IMR-90 (cell line): Measurements from ENCODE around the gene CAPS. TPM values are rescaled to one million over a fixed set of nuclear protein-coding genes. Genes with fewer than 3 reads are reported as not detected.

ENCODE experiments used
- ATAC-seq: fragments of 200-7000 bp; cut with Tn5 transposase; 2 replicates; pipeline ENCODE4 v1.9.1; 2020; ENCODE audit warnings: low read depth, mild to moderate bottlenecking, moderate library complexity
- BruUV-seq: library from RNA; stranded (reverse); fragments of 400-500 nt; replicated peaks from 2 replicates; lab custom pipeline; 2021; lab: Mats Ljungman, UMichigan
- CTCF ChIA-PET: fragments of 300-600 bp; formaldehyde crosslinking; extraction: SDS; loops from one replicate; lab custom pipeline; 2021; ENCODE audit warnings: antibody characterized with exemption; lab: Yijun Ruan, JAX
- POLR2A ChIA-PET: fragments of 300-600 bp; sonication (Branson Sonifier 250); formaldehyde crosslinking; loops from one replicate; lab custom pipeline; 2022; ENCODE audit warnings: antibody characterized with exemption; ENCODE audit not compliant: unreplicated experiment; lab: Charles Lee
- DNase-seq: peaks from one replicate; pipeline ENCODE4 v3.0.0; 2013
- H2AFZ ChIP-seq: replicated peaks from 2 replicates; pipeline ENCODE3; 2013; ENCODE audit warnings: low read length, mild to moderate bottlenecking; ENCODE audit not compliant: poor library complexity
- H2AK5ac ChIP-seq: 2 replicates; pipeline ENCODE4 v1.6.1; 2013; ENCODE audit warnings: low read depth, low read length, inconsistent platforms
- H2AK9ac ChIP-seq: replicated peaks from 2 replicates; pipeline ENCODE3; 2013; ENCODE audit warnings: mild to moderate bottlenecking, low read depth, low read length, moderate library complexity; ENCODE audit not compliant: poor library complexity
- H2BK120ac ChIP-seq: 2 replicates; pipeline ENCODE4 v1.6.1; 2013; ENCODE audit warnings: low read depth, low read length, inconsistent platforms
- H2BK15ac ChIP-seq: 3 replicates; pipeline ENCODE4 v1.6.1; 2013; ENCODE audit warnings: low read depth, low read length, inconsistent platforms
- H2BK20ac ChIP-seq: 2 replicates; pipeline ENCODE4 v1.6.1; 2013; ENCODE audit warnings: low read depth, mild to moderate bottlenecking, inconsistent platforms, low read length, moderate library complexity
- H2BK5ac ChIP-seq: 2 replicates; pipeline ENCODE4 v1.6.1; 2013; ENCODE audit warnings: mild to moderate bottlenecking, low read depth, low read length, inconsistent platforms; ENCODE audit not compliant: poor library complexity, severe bottlenecking
- H3K14ac ChIP-seq: replicated peaks from 2 replicates; pipeline ENCODE4 v1.6.1; 2013; ENCODE audit warnings: low read depth, low read length, inconsistent platforms
- H3K18ac ChIP-seq: 2 replicates; pipeline ENCODE4 v1.6.1; 2013; ENCODE audit warnings: low read depth, low read length, control low read depth
- H3K23ac ChIP-seq: 2 replicates; pipeline ENCODE4 v1.6.1; 2013; ENCODE audit warnings: low read depth, low read length, inconsistent platforms
- H3K27ac ChIP-seq: 2 replicates; pipeline ENCODE4 v1.5.1; 2013; ENCODE audit warnings: mild to moderate bottlenecking, control low read depth, low read length; ENCODE audit not compliant: insufficient read depth
- H3K27me3 ChIP-seq: 2 replicates; pipeline ENCODE4 v1.6.1; 2013; ENCODE audit warnings: low read length; ENCODE audit not compliant: control insufficient read depth, insufficient read depth
- H3K36me3 ChIP-seq: 2 replicates; pipeline ENCODE4 v1.6.1; 2013; ENCODE audit warnings: low read length, mixed read lengths; ENCODE audit not compliant: control insufficient read depth, insufficient read depth
- H3K4ac ChIP-seq: 2 replicates; pipeline ENCODE4 v1.6.1; 2013; ENCODE audit warnings: low read depth, low read length, inconsistent platforms
- H3K4me1 ChIP-seq: 2 replicates; pipeline ENCODE4 v1.6.1; 2013; ENCODE audit warnings: low read length, mixed read lengths; ENCODE audit not compliant: control insufficient read depth, insufficient read depth
- H3K4me2 ChIP-seq: 2 replicates; pipeline ENCODE4 v1.6.1; 2013; ENCODE audit warnings: low read depth, mild to moderate bottlenecking, control low read depth, low read length, moderate library complexity
- H3K4me3 ChIP-seq: 2 replicates; pipeline ENCODE4 v1.5.1; 2013; ENCODE audit warnings: low read depth, mild to moderate bottlenecking, control low read depth, low read length, moderate library complexity; ENCODE audit not compliant: insufficient read depth
- H3K56ac ChIP-seq: 2 replicates; pipeline ENCODE4 v1.6.1; 2013; ENCODE audit warnings: low read length, inconsistent platforms; ENCODE audit not compliant: insufficient read depth; ENCODE audit errors: extremely low read depth
- H3K79me1 ChIP-seq, 2 experiments: 2 replicates each; pipeline ENCODE4 v1.6.1; 2013; ENCODE audit warnings: low read length in 2 of 2, inconsistent platforms in 1 of 2, low read depth in 1 of 2
- H3K9ac ChIP-seq: 2 replicates; pipeline ENCODE4 v1.6.1; 2013; ENCODE audit warnings: low read depth, low read length, control low read depth
- H3K9me1 ChIP-seq: 2 replicates; pipeline ENCODE4 v1.6.1; 2013; ENCODE audit warnings: low read length, inconsistent platforms; ENCODE audit not compliant: insufficient read depth
- H3K9me3 ChIP-seq: 2 replicates; pipeline ENCODE4 v1.6.1; 2013; ENCODE audit warnings: low read length; ENCODE audit not compliant: control insufficient read depth, insufficient read depth
- H4K20me1 ChIP-seq: 2 replicates; pipeline ENCODE4 v1.6.1; 2013; ENCODE audit warnings: low read length, inconsistent platforms; ENCODE audit not compliant: insufficient read depth
- H4K5ac ChIP-seq: 2 replicates; pipeline ENCODE4 v1.6.1; 2013; ENCODE audit warnings: mild to moderate bottlenecking, low read depth, low read length, control low read depth
- H4K8ac ChIP-seq, 2 experiments: 2 replicates each; pipeline ENCODE4 v1.6.1; 2013; ENCODE audit warnings: low read depth in 2 of 2, low read length in 2 of 2, control low read depth in 1 of 2, inconsistent platforms in 1 of 2
- H4K91ac ChIP-seq: 2 replicates; pipeline ENCODE4 v1.6.1; 2013; ENCODE audit warnings: low read depth, low read length, inconsistent platforms; ENCODE audit not compliant: insufficient read depth
- BHLHE40 ChIP-seq: fragments of 150-350 bp; IDR thresholded peaks from 2 replicates; pipeline ENCODE4 v1.6.1; 2016; ENCODE audit warnings: mild to moderate bottlenecking, low read depth, low read length
- CEBPB ChIP-seq: IDR thresholded peaks from 2 replicates; pipeline ENCODE4 v1.6.1; 2012; ENCODE audit warnings: low read depth, low read length, improper control_type of control experiment
- MAFK ChIP-seq: IDR thresholded peaks from 2 replicates; pipeline ENCODE4 v1.6.1; 2012; ENCODE audit warnings: low read depth, low read length, improper control_type of control experiment
- MAZ ChIP-seq: IDR thresholded peaks from 2 replicates; pipeline ENCODE4 v1.6.1; 2012; ENCODE audit warnings: low read depth, mild to moderate bottlenecking, low read length, improper control_type of control experiment, moderate library complexity, borderline replicate concordance
- MXI1 ChIP-seq: IDR thresholded peaks from 2 replicates; pipeline ENCODE4 v1.6.1; 2012; ENCODE audit warnings: low read depth, mild to moderate bottlenecking, low read length, moderate library complexity, borderline replicate concordance
- NFE2L2 ChIP-seq: fragments of 150-350 bp; IDR thresholded peaks from 2 replicates; pipeline ENCODE4 v1.6.1; 2016; ENCODE audit warnings: low read depth, mild to moderate bottlenecking, low read length
- POLR2A ChIP-seq: IDR thresholded peaks from 2 replicates; pipeline ENCODE4 v1.6.1; 2012; ENCODE audit warnings: mild to moderate bottlenecking, low read depth, low read length
- RCOR1 ChIP-seq: IDR thresholded peaks from 2 replicates; pipeline ENCODE4 v1.6.1; 2012; ENCODE audit warnings: mild to moderate bottlenecking, low read length, improper control_type of control experiment; ENCODE audit not compliant: insufficient replicate concordance
- RFX5 ChIP-seq: IDR thresholded peaks from 2 replicates; pipeline ENCODE4 v1.8.0; 2012; ENCODE audit warnings: low read depth, mild to moderate bottlenecking, low read length, moderate library complexity
- SMC3 ChIP-seq: fragments of 150-350 bp; IDR thresholded peaks from 2 replicates; pipeline ENCODE4 v1.6.1; 2016; ENCODE audit warnings: low read depth, mild to moderate bottlenecking, antibody characterized with exemption, low read length, moderate library complexity
- WGBS, 2 experiments: methylation state at CpG; one replicate each; pipeline versions ENCODE4 v1.1.5 to v1.1.7; 2013; ENCODE audit warnings: missing lambda C conversion rate in 2 of 2; ENCODE audit not compliant: insufficient read length in 1 of 2; ENCODE audit errors: extremely low coverage in 2 of 2; 5-methylcytosine and 5-hydroxymethylcytosine counted together
- dilution Hi-C: fragments of 300-500 bp; cut with HindIII; formaldehyde crosslinking; loops from one replicate; pipeline ENCODE4 v1.14.3; 2018; ENCODE audit warnings: low sequenced_read_pairs; ENCODE audit not compliant: unreplicated experiment
- in situ Hi-C: fragments of 300-500 bp; cut with MboI; formaldehyde crosslinking; loops from 3 replicates; pipeline ENCODE4 v1.14.3; 2019; ENCODE audit warnings: low sequenced_read_pairs, inconsistent platforms, mixed read lengths
- intact Hi-C: fragments of 100-400 bp; cut with micrococcal nuclease; formaldehyde crosslinking; loops from 2 replicates; pipeline ENCODE4 v1.10.0; 2022
- polyA plus RNA-seq, 3 experiments: library from polyadenylated mRNA; depleted of rRNA; stranded (reverse); fragments of >200 nt; gene quantifications; 2 replicates each; pipeline ENCODE4 v1.2.3, GENCODE V29; 2012; ENCODE audit warnings: low replicate concordance in 1 of 3
- total RNA-seq: library from RNA; depleted of rRNA; stranded (reverse); fragments of >200 nt; gene quantifications from 2 replicates; pipeline ENCODE4 v1.2.3, GENCODE V29; 2012
- TF ChIP-seq, protein P1 (sequence below): fragments of 150-350 bp; IDR thresholded peaks from 2 replicates; pipeline ENCODE4 v1.6.1; 2016; ENCODE audit warnings: low read depth, mild to moderate bottlenecking, low read length, moderate library complexity, borderline replicate concordance
- TF ChIP-seq, protein P2 (sequence below): conservative IDR thresholded peaks from 2 replicates; pipeline ENCODE4 v1.5.1; 2012; ENCODE audit warnings: mild to moderate bottlenecking, low read depth, low read length, improper control_type of control experiment

Gene CAPS
- total and polyA plus RNA-seq, 2 of the 4 experiments (the other 2 are of a cell fraction): 0.54 to 4.9 TPM

DNA sequence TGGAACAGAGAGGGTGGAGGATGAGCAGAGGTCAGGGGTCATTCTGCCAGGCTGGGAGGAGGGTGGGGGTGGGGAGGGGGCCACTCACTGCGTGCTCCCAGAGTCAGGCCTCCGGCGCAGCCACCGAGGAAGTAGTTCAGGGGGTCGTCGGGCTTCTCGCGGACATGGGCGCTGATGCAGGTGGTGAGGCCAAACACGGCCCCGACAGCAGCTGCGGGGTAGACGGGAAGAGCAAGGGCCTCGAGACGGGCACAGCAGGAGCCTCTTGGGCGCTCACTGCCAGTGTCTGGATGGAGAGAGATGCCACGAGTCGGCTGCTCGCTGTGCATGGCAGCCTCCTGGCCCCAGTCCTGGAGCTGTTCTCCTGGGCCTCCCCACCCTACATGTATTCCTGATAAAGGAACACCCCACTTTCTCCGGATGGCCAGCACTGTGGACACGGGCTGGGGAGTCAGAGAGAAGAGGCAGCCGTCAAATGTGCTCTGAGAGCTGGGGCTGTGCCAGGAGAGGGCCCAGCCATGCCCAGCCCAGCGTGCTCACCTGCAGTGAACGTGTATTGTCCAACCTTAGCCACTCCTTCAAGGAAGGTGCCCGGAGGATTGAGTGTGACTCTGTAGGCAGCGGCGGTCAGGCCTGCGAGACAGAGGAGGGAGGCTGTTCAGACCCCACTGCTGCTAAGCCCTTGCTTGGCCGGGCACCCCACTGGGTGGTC is 17.5 kb upstream of the CAPS start:
- no peak overlapping the region for H3K18ac ChIP-seq
- no peak for ATAC-seq
- BruUV-seq: no TSS peak
- no peak overlapping the region for H2AFZ ChIP-seq
- H3K79me1 ChIP-seq: peaks cover 7 to 31% of the 10 kb centered on the region in 2 experiments; a peak in 3 of 4 replicates
- H3K4me1 ChIP-seq: peaks cover 8% of the 10 kb centered on the region
- H4K20me1 ChIP-seq: peaks cover 36% of the 10 kb centered on the region
- CTCF ChIA-PET: no interaction called here
- no peak overlapping the region for H2BK120ac ChIP-seq
- H4K5ac ChIP-seq: no peak overlapping the region
- no peak overlapping the region for H2BK5ac ChIP-seq
- POLR2A ChIA-PET: no interaction called here
- no peaks in the 10 kb centered on the region for H3K9me1 ChIP-seq
- no peak overlapping the region for H3K4ac ChIP-seq
- H3K4me2 ChIP-seq: no peak overlapping the region
- no peak overlapping the region for H3K23ac ChIP-seq
- H4K8ac ChIP-seq: no peak overlapping the region
- H3K56ac ChIP-seq: no peak overlapping the region
- no peak overlapping the region for H3K9ac ChIP-seq
- in situ Hi-C loops: no loop called here
- H3K36me3 ChIP-seq: peaks cover 25% of the 10 kb centered on the region; the same call in 1 of the 2 replicates
- no peak overlapping the region for H2BK15ac ChIP-seq
- no peak overlapping the region for H2BK20ac ChIP-seq
- H2AK5ac ChIP-seq: no peak overlapping the region
- no peaks in the 10 kb centered on the region for H3K9me3 ChIP-seq
- intact Hi-C loops: no loop called here
- TF ChIP-seq, protein P1, sequence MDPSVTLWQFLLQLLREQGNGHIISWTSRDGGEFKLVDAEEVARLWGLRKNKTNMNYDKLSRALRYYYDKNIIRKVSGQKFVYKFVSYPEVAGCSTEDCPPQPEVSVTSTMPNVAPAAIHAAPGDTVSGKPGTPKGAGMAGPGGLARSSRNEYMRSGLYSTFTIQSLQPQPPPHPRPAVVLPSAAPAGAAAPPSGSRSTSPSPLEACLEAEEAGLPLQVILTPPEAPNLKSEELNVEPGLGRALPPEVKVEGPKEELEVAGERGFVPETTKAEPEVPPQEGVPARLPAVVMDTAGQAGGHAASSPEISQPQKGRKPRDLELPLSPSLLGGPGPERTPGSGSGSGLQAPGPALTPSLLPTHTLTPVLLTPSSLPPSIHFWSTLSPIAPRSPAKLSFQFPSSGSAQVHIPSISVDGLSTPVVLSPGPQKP: no peak
- no peak for TF ChIP-seq RFX5
- TF ChIP-seq RCOR1: no peak
- TF ChIP-seq CEBPB: no peak
- TF ChIP-seq NFE2L2: no peak
- TF ChIP-seq MXI1: no peak
- no peak for TF ChIP-seq MAFK
- no peak for TF ChIP-seq POLR2A
- TF ChIP-seq BHLHE40: no peak
- TF ChIP-seq SMC3: no peak
- TF ChIP-seq MAZ: no peak
- TF ChIP-seq, protein P2, sequence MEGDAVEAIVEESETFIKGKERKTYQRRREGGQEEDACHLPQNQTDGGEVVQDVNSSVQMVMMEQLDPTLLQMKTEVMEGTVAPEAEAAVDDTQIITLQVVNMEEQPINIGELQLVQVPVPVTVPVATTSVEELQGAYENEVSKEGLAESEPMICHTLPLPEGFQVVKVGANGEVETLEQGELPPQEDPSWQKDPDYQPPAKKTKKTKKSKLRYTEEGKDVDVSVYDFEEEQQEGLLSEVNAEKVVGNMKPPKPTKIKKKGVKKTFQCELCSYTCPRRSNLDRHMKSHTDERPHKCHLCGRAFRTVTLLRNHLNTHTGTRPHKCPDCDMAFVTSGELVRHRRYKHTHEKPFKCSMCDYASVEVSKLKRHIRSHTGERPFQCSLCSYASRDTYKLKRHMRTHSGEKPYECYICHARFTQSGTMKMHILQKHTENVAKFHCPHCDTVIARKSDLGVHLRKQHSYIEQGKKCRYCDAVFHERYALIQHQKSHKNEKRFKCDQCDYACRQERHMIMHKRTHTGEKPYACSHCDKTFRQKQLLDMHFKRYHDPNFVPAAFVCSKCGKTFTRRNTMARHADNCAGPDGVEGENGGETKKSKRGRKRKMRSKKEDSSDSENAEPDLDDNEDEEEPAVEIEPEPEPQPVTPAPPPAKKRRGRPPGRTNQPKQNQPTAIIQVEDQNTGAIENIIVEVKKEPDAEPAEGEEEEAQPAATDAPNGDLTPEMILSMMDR: no peak
- no peak overlapping the region for H4K91ac ChIP-seq
- no peak overlapping the region for H3K27ac ChIP-seq
- H3K27me3 ChIP-seq: no peaks in the 10 kb centered on the region
- H3K4me3 ChIP-seq: no peak overlapping the region
- WGBS, 2 experiments: 90% methylated on average over 16 of the region's 29 CpGs; no CpG with 5 or more reads in 1 of the 2 experiments
- dilution Hi-C loops: no loop called here
- H3K14ac ChIP-seq: no peak overlapping the region
- DNase-seq: no peak
- H2AK9ac ChIP-seq: no peak overlapping the region
